ENCODE data around the gene NXNL1.

Gene NXNL1

DNA sequence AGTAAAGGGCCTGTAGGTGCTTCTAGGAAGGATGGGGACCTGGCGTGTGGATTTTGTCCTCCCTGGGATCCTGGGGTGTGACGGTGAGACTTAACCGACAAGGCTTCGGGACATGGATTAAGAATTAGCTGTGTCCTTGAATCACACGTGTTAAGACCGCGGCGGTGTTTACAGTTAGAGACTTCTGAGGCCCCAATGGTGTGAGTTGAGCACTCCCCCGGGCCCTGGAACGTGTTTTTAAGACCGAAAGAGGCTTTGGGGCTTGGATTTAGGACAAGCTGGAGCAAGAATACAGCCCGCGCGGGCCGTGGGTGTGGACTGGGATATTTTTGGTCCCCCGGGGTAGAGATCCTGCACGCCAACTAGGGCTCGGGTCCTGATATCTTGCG lies 8.4 kb upstream of the NXNL1 start:
- no peaks in the 10 kb centered on the region for H3K36me3 ChIP-seq (ENCODE audit: control insufficient read depth, insufficient read depth, low read length)
- DNase-seq = no peak
- no peak overlapping the region for H3K23ac ChIP-seq (ENCODE audit: low read length)

GRCh38 chr19:17468302-17469091 lies 7.8 kb upstream of the NXNL1 start:
- no peak overlapping the region for H3K4me3 ChIP-seq (ENCODE audit: low read length)
- no CpG with 5 or more reads among the region's 25 CpGs for WGBS (ENCODE audit: extremely low coverage, insufficient coverage, low lambda C conversion rate)
- peak overlapping the region; percentile 70 for H3K9ac ChIP-seq (ENCODE audit: low read length)
- no peak for DNase-seq
- no peak overlapping the region for H2BK5ac ChIP-seq (ENCODE audit: low read length)
- H2BK15ac ChIP-seq (replicated peaks; ENCODE audit: low read depth) = no peak overlapping the region
- no peaks in the 10 kb centered on the region for H3K4me1 ChIP-seq (ENCODE audit: control insufficient read depth, low read depth, low read length)
- no peak overlapping the region for H2AK5ac ChIP-seq (ENCODE audit: low read length)
- no peak overlapping the region for H3K27ac ChIP-seq (ENCODE audit: low read depth, low read length)
- no peaks in the 10 kb centered on the region for H3K27me3 ChIP-seq (ENCODE audit: insufficient read depth, low read length, poor library complexity)
- H2BK120ac ChIP-seq (ENCODE audit: low read depth, low read length) = no peak overlapping the region
- no peak overlapping the region for H4K5ac ChIP-seq (ENCODE audit: low read length)
- peak overlapping the region; percentile 84 for H3K56ac ChIP-seq (ENCODE audit: low read length)
- H3K4me2 ChIP-seq (ENCODE audit: low read length) = no peak overlapping the region
- no peaks in the 10 kb centered on the region for H3K79me2 ChIP-seq (ENCODE audit: control insufficient read depth, insufficient read depth, low read length)
- H3K36me3 ChIP-seq (ENCODE audit: control insufficient read depth, insufficient read depth, low read length) = no peaks in the 10 kb centered on the region
- H4K8ac ChIP-seq (ENCODE audit: low read depth, low read length) = no peak overlapping the region
- H3K4ac ChIP-seq (ENCODE audit: low read depth, low read length) = no peak overlapping the region
- no peak overlapping the region for H3K18ac ChIP-seq (ENCODE audit: low read length)
- no peaks in the 10 kb centered on the region for H3K79me1 ChIP-seq (ENCODE audit: low read length)
- peak overlapping the region; percentile 45 for H3K23ac ChIP-seq (ENCODE audit: low read length)

More for the DNA sequence above, 8.4 kb upstream of the NXNL1 start:
- H3K56ac ChIP-seq (ENCODE audit: low read length) = peak overlapping the region; percentile 84
- peak overlapping the region; percentile 88 for H3K4me2 ChIP-seq (ENCODE audit: low read length)
- no CpG with 5 or more reads among the region's 19 CpGs for WGBS (ENCODE audit: extremely low coverage, insufficient coverage, low lambda C conversion rate)
- no peak overlapping the region for H2BK120ac ChIP-seq (ENCODE audit: low read depth, low read length)
- no peak overlapping the region for H2BK15ac ChIP-seq (replicated peaks; ENCODE audit: low read depth)
- no peak overlapping the region for H2AK5ac ChIP-seq (ENCODE audit: low read length)
- no peaks in the 10 kb centered on the region for H3K79me2 ChIP-seq (ENCODE audit: control insufficient read depth, insufficient read depth, low read length)
- H3K9ac ChIP-seq (ENCODE audit: low read length) = peak overlapping the region; percentile 70
- H4K8ac ChIP-seq (ENCODE audit: low read depth, low read length) = no peak overlapping the region
- no peaks in the 10 kb centered on the region for H3K4me1 ChIP-seq (ENCODE audit: control insufficient read depth, low read depth, low read length)
- no peak overlapping the region for H3K18ac ChIP-seq (ENCODE audit: low read length)
- H4K5ac ChIP-seq (ENCODE audit: low read length) = no peak overlapping the region
- no peaks in the 10 kb centered on the region for H3K27me3 ChIP-seq (ENCODE audit: insufficient read depth, low read length, poor library complexity)
- no peak overlapping the region for H3K4ac ChIP-seq (ENCODE audit: low read depth, low read length)
- H3K27ac ChIP-seq (ENCODE audit: low read depth, low read length) = no peak overlapping the region
- H3K4me3 ChIP-seq (ENCODE audit: low read length) = peak overlapping the region; percentile 41
- H3K79me1 ChIP-seq (ENCODE audit: low read length) = no peaks in the 10 kb centered on the region
- no peak overlapping the region for H2BK5ac ChIP-seq (ENCODE audit: low read length)

- Histone ChIP-seq H2BK15ac (replicated peaks; ENCODE audit: low read depth) (no peak overlapping the region), H3K18ac (ENCODE audit: low read length) (no peak overlapping the region), H3K27ac (ENCODE audit: low read depth, low read length) (no peak overlapping the region), H3K4me2 (ENCODE audit: low read length) (no peak overlapping the region), H3K79me2 (ENCODE audit: control insufficient read depth, insufficient read depth, low read length) (no peaks in the 10 kb centered on the region), H3K4me1 (ENCODE audit: control insufficient read depth, low read depth, low read length) (no peaks in the 10 kb centered on the region), H2AK5ac (ENCODE audit: low read length) (no peak overlapping the region), H2BK120ac (ENCODE audit: low read depth, low read length) (no peak overlapping the region), H3K4ac (ENCODE audit: low read depth, low read length) (no peak overlapping the region), H4K5ac (ENCODE audit: low read length) (no peak overlapping the region), H4K8ac (ENCODE audit: low read depth, low read length) (no peak overlapping the region), H3K79me1 (ENCODE audit: low read length) (no peaks in the 10 kb centered on the region), H2BK5ac (ENCODE audit: low read length) (no peak overlapping the region), H3K4me3 (ENCODE audit: low read length) (no peak overlapping the region), H3K9ac (ENCODE audit: low read length) (no peak overlapping the region), H3K23ac (ENCODE audit: low read length) (no peak overlapping the region), H3K27me3 (ENCODE audit: insufficient read depth, low read length, poor library complexity) (no peaks in the 10 kb centered on the region), H3K36me3 (ENCODE audit: control insufficient read depth, insufficient read depth, low read length) (no peaks in the 10 kb centered on the region), H3K56ac (ENCODE audit: low read length) (no peak overlapping the region)
- no CpG with 5 or more reads among the region's 12 CpGs for WGBS (ENCODE audit: extremely low coverage, insufficient coverage, low lambda C conversion rate)
- DNase-seq = no peak
These were observed 7.0 kb upstream of the NXNL1 start for GRCh38 chr19:17467471-17468301.

DNA sequence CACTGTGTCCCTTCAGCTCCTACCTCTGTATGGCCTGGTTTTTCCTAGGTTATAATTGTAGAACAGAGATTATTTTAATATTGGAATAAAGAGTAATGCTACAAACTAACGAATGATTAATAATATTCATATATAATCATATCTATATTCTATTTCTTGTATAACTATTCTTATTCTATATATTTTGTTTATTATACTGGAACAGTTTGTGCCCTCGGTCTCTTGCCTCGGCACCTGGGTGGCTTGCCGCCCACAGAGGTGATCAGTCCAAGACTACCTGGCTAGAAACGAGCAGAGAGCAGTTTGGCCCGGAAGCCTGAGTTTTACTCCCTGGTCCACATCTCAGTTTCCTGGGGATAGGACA lies 5.7 kb upstream of the NXNL1 start:
- Histone ChIP-seq H3K36me3 (ENCODE audit: control insufficient read depth, insufficient read depth, low read length) (no peaks in the 10 kb centered on the region), H3K27ac (ENCODE audit: low read depth, low read length) (no peak overlapping the region), H2AK5ac (ENCODE audit: low read length) (no peak overlapping the region), H3K4me2 (ENCODE audit: low read length) (no peak overlapping the region), H3K4ac (ENCODE audit: low read depth, low read length) (no peak overlapping the region), H3K4me1 (ENCODE audit: control insufficient read depth, low read depth, low read length) (no peaks in the 10 kb centered on the region), H4K5ac (ENCODE audit: low read length) (no peak overlapping the region), H3K79me1 (ENCODE audit: low read length) (no peaks in the 10 kb centered on the region), H2BK5ac (ENCODE audit: low read length) (no peak overlapping the region), H2BK15ac (replicated peaks; ENCODE audit: low read depth) (no peak overlapping the region), H3K23ac (ENCODE audit: low read length) (no peak overlapping the region), H4K8ac (ENCODE audit: low read depth, low read length) (no peak overlapping the region), H3K56ac (ENCODE audit: low read length) (no peak overlapping the region), H2BK120ac (ENCODE audit: low read depth, low read length) (no peak overlapping the region), H3K27me3 (ENCODE audit: insufficient read depth, low read length, poor library complexity) (no peaks in the 10 kb centered on the region), H3K4me3 (ENCODE audit: low read length) (no peak overlapping the region), H3K79me2 (ENCODE audit: control insufficient read depth, insufficient read depth, low read length) (no peaks in the 10 kb centered on the region), H3K18ac (ENCODE audit: low read length) (no peak overlapping the region), H3K9ac (ENCODE audit: low read length) (no peak overlapping the region)
- no CpG with 5 or more reads among the region's 6 CpGs for WGBS (ENCODE audit: extremely low coverage, insufficient coverage, low lambda C conversion rate)
- DNase-seq = no peak

DNA sequence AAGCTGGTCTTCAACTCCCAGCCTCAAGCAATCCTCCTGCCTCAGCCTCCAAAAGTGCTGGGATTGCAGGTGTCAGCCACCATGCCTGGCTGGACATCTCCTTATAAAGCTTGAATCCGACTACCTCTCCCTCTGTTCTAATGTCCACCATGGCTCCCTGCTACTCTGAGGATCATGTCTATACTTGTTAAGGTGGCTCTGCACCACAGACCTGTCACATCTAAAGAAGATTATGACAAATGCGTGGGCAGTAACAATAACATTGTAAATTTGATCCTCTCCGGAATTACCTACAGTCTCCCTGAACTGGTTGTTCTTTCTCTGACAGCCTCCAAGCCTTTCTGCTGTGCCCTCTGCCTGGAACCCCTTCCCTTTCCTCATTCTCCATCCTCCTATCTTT lies 1.8 kb downstream of the NXNL1 start:
- no peaks in the 10 kb centered on the region for H3K4me1 ChIP-seq (ENCODE audit: control insufficient read depth, low read depth, low read length)
- H4K5ac ChIP-seq (ENCODE audit: low read length) = no peak overlapping the region
- no peak overlapping the region for H2BK15ac ChIP-seq (replicated peaks; ENCODE audit: low read depth)
- no peaks in the 10 kb centered on the region for H3K79me2 ChIP-seq (ENCODE audit: control insufficient read depth, insufficient read depth, low read length)
- no peak overlapping the region for H3K18ac ChIP-seq (ENCODE audit: low read length)
- no peak overlapping the region for H3K4ac ChIP-seq (ENCODE audit: low read depth, low read length)
- no peak overlapping the region for H3K23ac ChIP-seq (ENCODE audit: low read length)
- no peak overlapping the region for H4K8ac ChIP-seq (ENCODE audit: low read depth, low read length)
- peaks cover 13% of the 10 kb centered on the region for H3K27me3 ChIP-seq (ENCODE audit: insufficient read depth, low read length, poor library complexity)
- H3K36me3 ChIP-seq (ENCODE audit: control insufficient read depth, insufficient read depth, low read length) = no peaks in the 10 kb centered on the region
- no CpG with 5 or more reads among the region's 3 CpGs for WGBS (ENCODE audit: extremely low coverage, insufficient coverage, low lambda C conversion rate)
- H2BK5ac ChIP-seq (ENCODE audit: low read length) = no peak overlapping the region
- no peak overlapping the region for H3K4me3 ChIP-seq (ENCODE audit: low read length)
- no peak overlapping the region for H3K4me2 ChIP-seq (ENCODE audit: low read length)
- H2BK120ac ChIP-seq (ENCODE audit: low read depth, low read length) = no peak overlapping the region
- no peak for DNase-seq
- no peaks in the 10 kb centered on the region for H3K79me1 ChIP-seq (ENCODE audit: low read length)
- no peak overlapping the region for H3K9ac ChIP-seq (ENCODE audit: low read length)
- no peak overlapping the region for H2AK5ac ChIP-seq (ENCODE audit: low read length)
- H3K27ac ChIP-seq (ENCODE audit: low read depth, low read length) = no peak overlapping the region
- H3K56ac ChIP-seq (ENCODE audit: low read length) = no peak overlapping the region

All from mesendoderm (in vitro differentiated cells).